ENCODE measurements around the gene SPZ1.
"Not testable (repeated sequence)": the region's sequence is repeated elsewhere in the genome, so short reads cannot be mapped to it uniquely, and the experiment has no call there.

The SPZ1 gene

GRCh38 chr5:80319702-80320101 is at the start of gene SPZ1:
SPZ1 (plus strand) TSS chr5:80320002; CDS start chr5:80320216, 214 bp downstream.
- no peak for DNase-seq (ENCODE audit: low read depth)

GRCh38 chr5:80270543-80270942 is 49.3 kb upstream of the SPZ1 start:
- DNase-seq (ENCODE audit: low read depth), result not testable (repeated sequence)

- DNase-seq (ENCODE audit: low read depth), result peak; percentile 28
Observed at GRCh38 chr5:80275347-80275746, 44.5 kb upstream of the SPZ1 start.

- DNase-seq (ENCODE audit: low read depth), result no peak
Observed at GRCh38 chr5:80276186-80276585, 43.6 kb upstream of the SPZ1 start.

GRCh38 chr5:80277191-80277590 is 42.6 kb upstream of the SPZ1 start:
- no peak for DNase-seq (ENCODE audit: low read depth)

- no peak for DNase-seq (ENCODE audit: low read depth)
Observed at GRCh38 chr5:80282054-80282453, 37.7 kb upstream of the SPZ1 start.

GRCh38 chr5:80283360-80283759 is 36.4 kb upstream of the SPZ1 start:
- DNase-seq (ENCODE audit: low read depth), result no peak

- DNase-seq (ENCODE audit: low read depth), result no peak
Observed at GRCh38 chr5:80284720-80285119, 35.1 kb upstream of the SPZ1 start.

GRCh38 chr5:80288177-80288576 is 31.6 kb upstream of the SPZ1 start:
- DNase-seq (ENCODE audit: low read depth), result no peak

- no peak for DNase-seq (ENCODE audit: low read depth)
Observed at GRCh38 chr5:80289320-80289719, 30.5 kb upstream of the SPZ1 start.

- DNase-seq (ENCODE audit: low read depth), result no peak
Observed at GRCh38 chr5:80291761-80292160, 28.0 kb upstream of the SPZ1 start.

GRCh38 chr5:80296121-80296520 is 23.7 kb upstream of the SPZ1 start:
- no peak for DNase-seq (ENCODE audit: low read depth)

- no peak for DNase-seq (ENCODE audit: low read depth)
Observed at GRCh38 chr5:80299601-80300000, 20.2 kb upstream of the SPZ1 start.

- DNase-seq (ENCODE audit: low read depth), result no peak
Observed at GRCh38 chr5:80300125-80300524, 19.7 kb upstream of the SPZ1 start.

- DNase-seq (ENCODE audit: low read depth), result not testable (repeated sequence)
Observed at GRCh38 chr5:80300796-80301195, 19.0 kb upstream of the SPZ1 start.

- DNase-seq (ENCODE audit: low read depth), result not testable (repeated sequence)
Observed at GRCh38 chr5:80301342-80301741, 18.5 kb upstream of the SPZ1 start.

GRCh38 chr5:80302636-80303035 is 17.2 kb upstream of the SPZ1 start:
- DNase-seq (ENCODE audit: low read depth), result no peak

GRCh38 chr5:80308526-80308925 is 11.3 kb upstream of the SPZ1 start:
- DNase-seq (ENCODE audit: low read depth), result no peak

GRCh38 chr5:80309871-80310665 is 9.7 kb upstream of the SPZ1 start:
- no peak for DNase-seq (ENCODE audit: low read depth)

- DNase-seq (ENCODE audit: low read depth), result no peak
Observed at GRCh38 chr5:80315244-80315643, 4.6 kb upstream of the SPZ1 start.

GRCh38 chr5:80318212-80318611 is 1.6 kb upstream of the SPZ1 start:
- DNase-seq (ENCODE audit: low read depth), result peak; percentile 77

- no peak for DNase-seq (ENCODE audit: low read depth)
Observed at GRCh38 chr5:80324912-80325311, 5.1 kb downstream of the SPZ1 start.

GRCh38 chr5:80326468-80326867 is 6.7 kb downstream of the SPZ1 start:
- no peak for DNase-seq (ENCODE audit: low read depth)

GRCh38 chr5:80337379-80337778 is 17.6 kb downstream of the SPZ1 start:
- no peak for DNase-seq (ENCODE audit: low read depth)
